Measurements from ENCODE around the gene KMT2C.

The KMT2C gene

GRCh38 chr7:152342796-152343195, 93.0 kb downstream of the KMT2C start:
- Histone ChIP-seq H3K9me3 (ENCODE audit: severe bottlenecking) (no peaks in the 10 kb centered on the region), H3K36me3 (peaks cover 1% of the 10 kb centered on the region; the same call in 1 of the 2 replicates), H3K27ac (no peak overlapping the region), H3K4me3 (ENCODE audit: low read depth, low read length) (no peak overlapping the region), H3K27me3 (ENCODE audit: insufficient read depth, low read depth, severe bottlenecking) (no peaks in the 10 kb centered on the region)
- TF ChIP-seq CTCF (IDR thresholded peaks at IDR 0.05; ENCODE audit: low read depth, low read length): no peak
- DNase-seq: no peak

GRCh38 chr7:152341914-152342236, 93.9 kb downstream of the KMT2C start:
- DNase-seq: no peak
- H3K27ac ChIP-seq: no peak overlapping the region
- no peaks in the 10 kb centered on the region for H3K36me3 ChIP-seq
- no peaks in the 10 kb centered on the region for H3K27me3 ChIP-seq (ENCODE audit: insufficient read depth, low read depth, severe bottlenecking)
- no peak overlapping the region for H3K4me3 ChIP-seq (ENCODE audit: low read depth, low read length)
- H3K9me3 ChIP-seq (ENCODE audit: severe bottlenecking): no peaks in the 10 kb centered on the region
- TF ChIP-seq CTCF (IDR thresholded peaks at IDR 0.05; ENCODE audit: low read depth, low read length): no peak

GRCh38 chr7:152341039-152341913, 94.5 kb downstream of the KMT2C start:
- peak; percentile 57 for TF ChIP-seq CTCF (IDR thresholded peaks at IDR 0.05; ENCODE audit: low read depth, low read length)
- H3K27ac ChIP-seq: no peak overlapping the region

GRCh38 chr7:152340161-152340560, 95.6 kb downstream of the KMT2C start:
- no peak overlapping the region for H3K27ac ChIP-seq

More at GRCh38 chr7:152341039-152341913, 94.5 kb downstream of the KMT2C start:
- Histone ChIP-seq H3K4me3 (ENCODE audit: low read depth, low read length) (no peak overlapping the region), H3K9me3 (ENCODE audit: severe bottlenecking) (no peaks in the 10 kb centered on the region), H3K27me3 (ENCODE audit: insufficient read depth, low read depth, severe bottlenecking) (no peaks in the 10 kb centered on the region), H3K36me3 (no peaks in the 10 kb centered on the region)
- peak; percentile 31 for DNase-seq

GRCh38 chr7:152338561-152338960, 97.2 kb downstream of the KMT2C start:
- no peak for DNase-seq
- TF ChIP-seq CTCF (IDR thresholded peaks at IDR 0.05; ENCODE audit: low read depth, low read length): no peak

More at GRCh38 chr7:152340161-152340560, 95.6 kb downstream of the KMT2C start:
- H3K27me3 ChIP-seq (ENCODE audit: insufficient read depth, low read depth, severe bottlenecking): no peaks in the 10 kb centered on the region
- H3K36me3 ChIP-seq: no peaks in the 10 kb centered on the region
- H3K9me3 ChIP-seq (ENCODE audit: severe bottlenecking): no peaks in the 10 kb centered on the region
- no peak for TF ChIP-seq CTCF (IDR thresholded peaks at IDR 0.05; ENCODE audit: low read depth, low read length)
- no peak for DNase-seq
- no peak overlapping the region for H3K4me3 ChIP-seq (ENCODE audit: low read depth, low read length)

More at GRCh38 chr7:152338561-152338960, 97.2 kb downstream of the KMT2C start:
- Histone ChIP-seq H3K27ac (no peak overlapping the region), H3K27me3 (ENCODE audit: insufficient read depth, low read depth, severe bottlenecking) (no peaks in the 10 kb centered on the region), H3K4me3 (ENCODE audit: low read depth, low read length) (no peak overlapping the region), H3K36me3 (no peaks in the 10 kb centered on the region), H3K9me3 (ENCODE audit: severe bottlenecking) (no peaks in the 10 kb centered on the region)
